GM23338 (cell line): ENCODE data around the gene RHOBTB3. TPM values are rescaled to one million over a fixed set of nuclear protein-coding genes. Genes with fewer than 3 reads are reported as not detected.

Experiments
- ATAC-seq: fragments of 200-7000 bp; cut with Tn5 transposase; 3 replicates; pipeline ENCODE4 v1.9.1; 2020
- DNase-seq: peaks from one replicate; pipeline ENCODE4 v3.0.0-alpha.2; 2015; ENCODE audit warnings: low spot score
- H2AFZ ChIP-seq: fragments of 200-600 bp; sonication (generic); 2 replicates; pipeline ENCODE4 v1.8.0; 2016; ENCODE audit warnings: antibody characterized with exemption, mild to moderate bottlenecking, moderate library complexity
- H3F3A ChIP-seq: fragments of 200-600 bp; sonication (generic); replicated peaks from 2 replicates; pipeline ENCODE4 v1.8.0; 2017; ENCODE audit warnings: antibody characterized with exemption, mixed run types, low read depth
- H3K27ac ChIP-seq: fragments of 200-600 bp; sonication (generic); 2 replicates; pipeline ENCODE4 v1.6.1; 2016; ENCODE audit warnings: low read depth
- H3K27me3 ChIP-seq: fragments of 200-600 bp; sonication (generic); 2 replicates; pipeline ENCODE4 v1.8.0; 2016; ENCODE audit warnings: mild to moderate bottlenecking, mixed run types, moderate library complexity; ENCODE audit not compliant: insufficient read depth
- H3K36me3 ChIP-seq: fragments of 200-600 bp; sonication (generic); 2 replicates; pipeline ENCODE4 v1.8.0; 2016; ENCODE audit warnings: mild to moderate bottlenecking; ENCODE audit not compliant: insufficient read depth
- H3K4me1 ChIP-seq: fragments of 200-600 bp; sonication (generic); 2 replicates; pipeline ENCODE4 v1.8.0; 2016; ENCODE audit warnings: mild to moderate bottlenecking, moderate library complexity; ENCODE audit not compliant: insufficient read depth
- H3K4me2 ChIP-seq: fragments of 200-600 bp; sonication (generic); 2 replicates; pipeline ENCODE4 v1.7.1; 2017; ENCODE audit warnings: mixed run types
- H3K4me3 ChIP-seq: fragments of 200-600 bp; sonication (generic); 2 replicates; pipeline ENCODE4 v1.6.1; 2016; ENCODE audit warnings: mixed run types
- H3K79me2 ChIP-seq: fragments of 200-600 bp; sonication (generic); replicated peaks from 2 replicates; pipeline ENCODE4 v1.8.0; 2017; ENCODE audit warnings: mild to moderate bottlenecking; ENCODE audit not compliant: insufficient read depth
- H3K9me2 ChIP-seq: fragments of 200-600 bp; sonication (generic); 2 replicates; pipeline ENCODE4 v1.8.0; 2017; ENCODE audit not compliant: insufficient read depth
- H4K20me1 ChIP-seq: fragments of 200-600 bp; sonication (generic); replicated peaks from 2 replicates; pipeline ENCODE4 v1.8.0; 2017; ENCODE audit warnings: mild to moderate bottlenecking; ENCODE audit not compliant: insufficient read depth
- H3K27ac Mint-ChIP-seq: 2 replicates; pipeline ENCODE4 v1.8.0; 2020; ENCODE audit warnings: inconsistent platforms, mild to moderate bottlenecking, moderate library complexity, mixed read lengths
- H3K27me3 Mint-ChIP-seq: 3 replicates; pipeline ENCODE4 v1.8.0; 2022; ENCODE audit warnings: low read depth, mild to moderate bottlenecking, moderate library complexity, mixed read lengths, inconsistent platforms; ENCODE audit not compliant: insufficient read depth, poor library complexity
- H3K36me3 Mint-ChIP-seq: 3 replicates; pipeline ENCODE4 v1.8.0; 2021; ENCODE audit warnings: low read depth, mild to moderate bottlenecking, inconsistent platforms, moderate library complexity, mixed read lengths
- H3K4me1 Mint-ChIP-seq: 3 replicates; pipeline ENCODE4 v1.8.0; 2020; ENCODE audit warnings: mild to moderate bottlenecking, inconsistent platforms, mixed read lengths
- H3K4me3 Mint-ChIP-seq: 3 replicates; pipeline ENCODE4 v1.8.0; 2021; ENCODE audit warnings: moderate library complexity, mild to moderate bottlenecking, inconsistent platforms, mixed read lengths
- H3K9me3 Mint-ChIP-seq: 3 replicates; pipeline ENCODE4 v1.8.0; 2020; ENCODE audit warnings: moderate library complexity, mild to moderate bottlenecking, inconsistent platforms, mixed read lengths
- CREB1 ChIP-seq: fragments of 250-450 bp; sonication (Bioruptor Pico); IDR thresholded peaks from 2 replicates; pipeline ENCODE4 v1.5.0; 2020; ENCODE audit warnings: low read depth, mild to moderate bottlenecking, moderate library complexity
- EZH2 ChIP-seq: fragments of 200-600 bp; sonication (generic); IDR thresholded peaks from one replicate; pipeline ENCODE4 v1.8.0; 2017; ENCODE audit warnings: antibody characterized with exemption, mild to moderate bottlenecking, low read depth; ENCODE audit not compliant: unreplicated experiment
- JUNB ChIP-seq: IDR thresholded peaks from one replicate; pipeline ENCODE4 v1.6.1; 2016; ENCODE audit warnings: antibody characterized with exemption; ENCODE audit not compliant: unreplicated experiment
- NANOG ChIP-seq: IDR thresholded peaks from 2 replicates; pipeline ENCODE4 v1.6.1; 2016; ENCODE audit warnings: antibody characterized with exemption, borderline replicate concordance
- POLR2AphosphoS5 ChIP-seq: IDR thresholded peaks from 2 replicates; pipeline ENCODE4 v1.6.1; 2016; ENCODE audit warnings: antibody characterized with exemption, low read depth
- STAT1 ChIP-seq: IDR thresholded peaks from one replicate; pipeline ENCODE4 v1.6.1; 2016; ENCODE audit warnings: antibody characterized with exemption; ENCODE audit not compliant: unreplicated experiment
- ZNF114 ChIP-seq: fragments of 250-450 bp; sonication (Bioruptor Pico); IDR thresholded peaks from 2 replicates; pipeline ENCODE4 v1.5.0; 2020; ENCODE audit warnings: mild to moderate bottlenecking, moderate library complexity
- ZNF331 ChIP-seq: fragments of 250-450 bp; sonication (Bioruptor Pico); IDR thresholded peaks from 2 replicates; pipeline ENCODE4 v1.5.0; 2020; ENCODE audit warnings: low read depth, mild to moderate bottlenecking, moderate library complexity
- polyA plus RNA-seq: library from polyadenylated mRNA; unstranded; fragments of >200 nt; fragmentation: Nextera tagmentation; extraction: Ambion mirVana; gene quantifications from 2 replicates; pipeline ENCODE4 v1.2.1, GENCODE V29; 2016
- total RNA-seq: library from RNA; depleted of rRNA; stranded (reverse); fragments of >200 nt; shearing (Covaris generic); gene quantifications from 2 replicates; pipeline ENCODE4 v1.2.3, GENCODE V29; 2014
- TF ChIP-seq, protein P1 (sequence below): IDR thresholded peaks from one replicate; pipeline ENCODE4 v1.6.1; 2018; ENCODE audit warnings: antibody characterized with exemption; ENCODE audit not compliant: unreplicated experiment
- TF ChIP-seq, protein P2 (sequence below): IDR thresholded peaks from 2 replicates; pipeline ENCODE4 v1.6.1; 2016; ENCODE audit warnings: antibody characterized with exemption
- TF ChIP-seq, protein P3 (sequence below), 2 experiments: fragments of 200-600 bp in 1 of 2; sonication (generic) in 1 of 2; conservative IDR thresholded peaks; 2 replicates each; pipeline versions ENCODE4 v1.5.1 to v1.6.1; 2016 to 2017; ENCODE audit warnings: antibody characterized with exemption in 2 of 2, low read depth in 2 of 2, mild to moderate bottlenecking in 2 of 2, moderate library complexity in 1 of 2

The RHOBTB3 gene
- total and polyA plus RNA-seq, 2 experiments from 2014 or later: 10.0 to 13.4 TPM

DNA sequence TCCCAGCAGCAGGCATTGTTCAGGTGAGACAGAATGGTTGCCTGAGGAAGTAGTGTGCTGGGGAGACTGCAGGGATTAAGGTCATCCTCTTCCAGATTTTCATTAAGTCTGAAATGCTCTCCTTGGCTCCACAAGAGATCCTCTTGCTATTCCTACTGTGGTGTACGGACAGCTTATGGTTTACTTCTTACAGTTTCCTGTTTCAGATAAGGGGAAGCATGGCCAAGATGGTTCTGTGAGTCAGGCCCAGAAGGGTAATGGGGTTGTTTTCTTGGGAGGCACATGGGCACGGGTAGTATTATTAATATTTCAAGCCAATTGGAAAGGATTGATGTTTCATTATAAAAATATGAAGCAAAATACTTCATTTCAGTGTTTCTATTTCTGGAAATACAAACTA is 48.5 kb downstream of the RHOBTB3 start:
- peaks cover 3% of the 10 kb centered on the region; the same call in 1 of the 3 replicates for H3K4me1 Mint-ChIP-seq
- DNase-seq (no peak), ATAC-seq (no peak)
- Histone ChIP-seq H4K20me1 (no peaks in the 10 kb centered on the region), H3K4me1 (no peaks in the 10 kb centered on the region), H3K4me2 (no peak overlapping the region), H3K27me3 (no peaks in the 10 kb centered on the region), H3K27ac (no peak overlapping the region), H3K4me3 (no peak overlapping the region), H3F3A (no peaks in the 10 kb centered on the region), H3K79me2 (no peaks in the 10 kb centered on the region), H3K36me3 (no peaks in the 10 kb centered on the region), H3K9me2 (no peaks in the 10 kb centered on the region), H2AFZ (no peak overlapping the region)
- no peak overlapping the region for H3K4me3 Mint-ChIP-seq
- TF ChIP-seq ZNF331 (CRISPR knock-in tag) (no peak), POLR2AphosphoS5 (no peak), EZH2 (no peak), CREB1 (CRISPR knock-in tag) (no peak), ZNF114 (CRISPR knock-in tag) (no peak), JUNB (no peak), NANOG (no peak), STAT1 (no peak)
- TF ChIP-seq, protein P1, sequence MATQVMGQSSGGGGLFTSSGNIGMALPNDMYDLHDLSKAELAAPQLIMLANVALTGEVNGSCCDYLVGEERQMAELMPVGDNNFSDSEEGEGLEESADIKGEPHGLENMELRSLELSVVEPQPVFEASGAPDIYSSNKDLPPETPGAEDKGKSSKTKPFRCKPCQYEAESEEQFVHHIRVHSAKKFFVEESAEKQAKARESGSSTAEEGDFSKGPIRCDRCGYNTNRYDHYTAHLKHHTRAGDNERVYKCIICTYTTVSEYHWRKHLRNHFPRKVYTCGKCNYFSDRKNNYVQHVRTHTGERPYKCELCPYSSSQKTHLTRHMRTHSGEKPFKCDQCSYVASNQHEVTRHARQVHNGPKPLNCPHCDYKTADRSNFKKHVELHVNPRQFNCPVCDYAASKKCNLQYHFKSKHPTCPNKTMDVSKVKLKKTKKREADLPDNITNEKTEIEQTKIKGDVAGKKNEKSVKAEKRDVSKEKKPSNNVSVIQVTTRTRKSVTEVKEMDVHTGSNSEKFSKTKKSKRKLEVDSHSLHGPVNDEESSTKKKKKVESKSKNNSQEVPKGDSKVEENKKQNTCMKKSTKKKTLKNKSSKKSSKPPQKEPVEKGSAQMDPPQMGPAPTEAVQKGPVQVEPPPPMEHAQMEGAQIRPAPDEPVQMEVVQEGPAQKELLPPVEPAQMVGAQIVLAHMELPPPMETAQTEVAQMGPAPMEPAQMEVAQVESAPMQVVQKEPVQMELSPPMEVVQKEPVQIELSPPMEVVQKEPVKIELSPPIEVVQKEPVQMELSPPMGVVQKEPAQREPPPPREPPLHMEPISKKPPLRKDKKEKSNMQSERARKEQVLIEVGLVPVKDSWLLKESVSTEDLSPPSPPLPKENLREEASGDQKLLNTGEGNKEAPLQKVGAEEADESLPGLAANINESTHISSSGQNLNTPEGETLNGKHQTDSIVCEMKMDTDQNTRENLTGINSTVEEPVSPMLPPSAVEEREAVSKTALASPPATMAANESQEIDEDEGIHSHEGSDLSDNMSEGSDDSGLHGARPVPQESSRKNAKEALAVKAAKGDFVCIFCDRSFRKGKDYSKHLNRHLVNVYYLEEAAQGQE: no peak
- TF ChIP-seq, protein P2, sequence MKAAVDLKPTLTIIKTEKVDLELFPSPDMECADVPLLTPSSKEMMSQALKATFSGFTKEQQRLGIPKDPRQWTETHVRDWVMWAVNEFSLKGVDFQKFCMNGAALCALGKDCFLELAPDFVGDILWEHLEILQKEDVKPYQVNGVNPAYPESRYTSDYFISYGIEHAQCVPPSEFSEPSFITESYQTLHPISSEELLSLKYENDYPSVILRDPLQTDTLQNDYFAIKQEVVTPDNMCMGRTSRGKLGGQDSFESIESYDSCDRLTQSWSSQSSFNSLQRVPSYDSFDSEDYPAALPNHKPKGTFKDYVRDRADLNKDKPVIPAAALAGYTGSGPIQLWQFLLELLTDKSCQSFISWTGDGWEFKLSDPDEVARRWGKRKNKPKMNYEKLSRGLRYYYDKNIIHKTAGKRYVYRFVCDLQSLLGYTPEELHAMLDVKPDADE: no peak
- peaks cover 2% of the 10 kb centered on the region; the same call in 2 of the 3 replicates for H3K9me3 Mint-ChIP-seq
- H3K36me3 Mint-ChIP-seq: no peaks in the 10 kb centered on the region; the same call in 2 of the 3 replicates
- no peaks in the 10 kb centered on the region for H3K27me3 Mint-ChIP-seq
- no peak overlapping the region for H3K27ac Mint-ChIP-seq

DNA sequence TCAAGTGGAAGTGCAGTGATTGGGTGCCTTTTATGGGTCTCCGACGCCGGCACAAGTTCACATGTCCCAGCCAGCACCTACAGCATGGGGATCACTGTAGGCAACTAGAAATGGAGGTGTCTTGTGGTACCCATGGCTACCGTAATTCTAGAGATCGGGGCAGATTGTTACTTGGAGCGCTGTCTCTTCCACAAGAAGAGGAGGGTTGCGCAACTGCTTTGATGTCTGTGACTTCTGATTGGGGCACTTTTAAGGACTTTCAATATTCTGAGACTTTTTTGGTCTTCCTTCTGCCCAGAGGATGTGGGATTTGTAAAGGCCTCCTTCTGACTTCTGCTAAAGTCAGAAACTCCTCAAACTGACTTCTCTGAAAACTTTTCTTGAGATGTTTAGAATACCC is 49.5 kb downstream of the RHOBTB3 start:
- H3K36me3 ChIP-seq: no peaks in the 10 kb centered on the region
- H3K4me1 ChIP-seq: no peaks in the 10 kb centered on the region
- TF ChIP-seq CREB1 (CRISPR knock-in tag): no peak
- no peak for TF ChIP-seq ZNF331 (CRISPR knock-in tag)
- TF ChIP-seq, protein P2: no peak
- TF ChIP-seq, protein P3, sequence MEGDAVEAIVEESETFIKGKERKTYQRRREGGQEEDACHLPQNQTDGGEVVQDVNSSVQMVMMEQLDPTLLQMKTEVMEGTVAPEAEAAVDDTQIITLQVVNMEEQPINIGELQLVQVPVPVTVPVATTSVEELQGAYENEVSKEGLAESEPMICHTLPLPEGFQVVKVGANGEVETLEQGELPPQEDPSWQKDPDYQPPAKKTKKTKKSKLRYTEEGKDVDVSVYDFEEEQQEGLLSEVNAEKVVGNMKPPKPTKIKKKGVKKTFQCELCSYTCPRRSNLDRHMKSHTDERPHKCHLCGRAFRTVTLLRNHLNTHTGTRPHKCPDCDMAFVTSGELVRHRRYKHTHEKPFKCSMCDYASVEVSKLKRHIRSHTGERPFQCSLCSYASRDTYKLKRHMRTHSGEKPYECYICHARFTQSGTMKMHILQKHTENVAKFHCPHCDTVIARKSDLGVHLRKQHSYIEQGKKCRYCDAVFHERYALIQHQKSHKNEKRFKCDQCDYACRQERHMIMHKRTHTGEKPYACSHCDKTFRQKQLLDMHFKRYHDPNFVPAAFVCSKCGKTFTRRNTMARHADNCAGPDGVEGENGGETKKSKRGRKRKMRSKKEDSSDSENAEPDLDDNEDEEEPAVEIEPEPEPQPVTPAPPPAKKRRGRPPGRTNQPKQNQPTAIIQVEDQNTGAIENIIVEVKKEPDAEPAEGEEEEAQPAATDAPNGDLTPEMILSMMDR (conservative IDR thresholded peaks at IDR 0.05; ENCODE audit: low read depth in 2 of 2): no peak
- TF ChIP-seq, protein P1: no peak
- Mint-ChIP-seq H3K9me3 (peaks cover 2% of the 10 kb centered on the region; the same call in 2 of the 3 replicates), H3K4me1 (peaks cover 3% of the 10 kb centered on the region; the same call in 1 of the 3 replicates), H3K27ac (no peak overlapping the region), H3K27me3 (no peaks in the 10 kb centered on the region), H3K36me3 (no peaks in the 10 kb centered on the region; the same call in 2 of the 3 replicates), H3K4me3 (no peak overlapping the region)
- no peaks in the 10 kb centered on the region for H3K27me3 ChIP-seq
- no peaks in the 10 kb centered on the region for H3K9me2 ChIP-seq
- ATAC-seq: no peak
- H3K4me2 ChIP-seq: no peak overlapping the region
- no peak overlapping the region for H3K4me3 ChIP-seq
- H3F3A ChIP-seq: no peaks in the 10 kb centered on the region
- DNase-seq: no peak
- H3K27ac ChIP-seq: no peak overlapping the region
- H2AFZ ChIP-seq: no peak overlapping the region
- no peaks in the 10 kb centered on the region for H4K20me1 ChIP-seq
- no peaks in the 10 kb centered on the region for H3K79me2 ChIP-seq
